Measurements from ENCODE around the gene MYRIP.
A peak's percentile ranks its signal among the peaks of the same experiment; 100 is the strongest.

Gene MYRIP

GRCh38 chr3:40291471-40291870 lies 482.1 kb downstream of the MYRIP start:
- TF ChIP-seq, protein P1, sequence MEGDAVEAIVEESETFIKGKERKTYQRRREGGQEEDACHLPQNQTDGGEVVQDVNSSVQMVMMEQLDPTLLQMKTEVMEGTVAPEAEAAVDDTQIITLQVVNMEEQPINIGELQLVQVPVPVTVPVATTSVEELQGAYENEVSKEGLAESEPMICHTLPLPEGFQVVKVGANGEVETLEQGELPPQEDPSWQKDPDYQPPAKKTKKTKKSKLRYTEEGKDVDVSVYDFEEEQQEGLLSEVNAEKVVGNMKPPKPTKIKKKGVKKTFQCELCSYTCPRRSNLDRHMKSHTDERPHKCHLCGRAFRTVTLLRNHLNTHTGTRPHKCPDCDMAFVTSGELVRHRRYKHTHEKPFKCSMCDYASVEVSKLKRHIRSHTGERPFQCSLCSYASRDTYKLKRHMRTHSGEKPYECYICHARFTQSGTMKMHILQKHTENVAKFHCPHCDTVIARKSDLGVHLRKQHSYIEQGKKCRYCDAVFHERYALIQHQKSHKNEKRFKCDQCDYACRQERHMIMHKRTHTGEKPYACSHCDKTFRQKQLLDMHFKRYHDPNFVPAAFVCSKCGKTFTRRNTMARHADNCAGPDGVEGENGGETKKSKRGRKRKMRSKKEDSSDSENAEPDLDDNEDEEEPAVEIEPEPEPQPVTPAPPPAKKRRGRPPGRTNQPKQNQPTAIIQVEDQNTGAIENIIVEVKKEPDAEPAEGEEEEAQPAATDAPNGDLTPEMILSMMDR (IDR thresholded peaks at IDR 0.05; ENCODE audit: low read depth, low read length, missing control alignments), result no peak
- DNase-seq (ENCODE audit: extremely low read depth, low read depth), result no peak
- no peak overlapping the region for H3K4me3 ChIP-seq (replicated peaks; ENCODE audit: low read depth, low read length)

GRCh38 chr3:40292637-40293349 lies 483.4 kb downstream of the MYRIP start:
- TF ChIP-seq, protein P1 (IDR thresholded peaks at IDR 0.05; ENCODE audit: low read depth, low read length, missing control alignments), result no peak
- DNase-seq (ENCODE audit: extremely low read depth, low read depth), result no peak
- H3K4me3 ChIP-seq (replicated peaks; ENCODE audit: low read depth, low read length), result no peak overlapping the region

DNA sequence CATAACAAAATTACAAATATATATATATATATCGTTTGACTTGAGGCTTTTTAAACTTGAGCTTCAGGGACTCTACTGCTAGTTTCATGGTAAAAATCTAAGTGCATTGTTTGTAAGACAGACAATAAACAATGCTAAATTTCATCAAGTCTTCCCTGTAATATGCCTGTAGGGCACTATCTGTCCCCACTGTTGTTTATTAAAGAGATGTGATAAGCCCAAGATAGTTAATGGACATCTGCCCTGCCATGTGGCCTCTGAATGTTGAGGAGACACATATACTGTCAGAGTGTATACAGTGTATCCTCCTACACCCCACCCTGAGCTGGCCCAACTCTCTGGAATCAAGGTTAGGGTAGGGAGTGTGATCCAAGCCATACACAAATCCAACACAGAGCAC lies 485.0 kb downstream of the MYRIP start:
- no peak for DNase-seq (ENCODE audit: extremely low read depth, low read depth)
- TF ChIP-seq, protein P1 (IDR thresholded peaks at IDR 0.05; ENCODE audit: low read depth, low read length, missing control alignments), result no peak
- no peak overlapping the region for H3K4me3 ChIP-seq (replicated peaks; ENCODE audit: low read depth, low read length)

- DNase-seq (ENCODE audit: extremely low read depth, low read depth), result no peak
- H3K4me3 ChIP-seq (replicated peaks; ENCODE audit: low read depth, low read length), result no peak overlapping the region
- TF ChIP-seq, protein P1 (IDR thresholded peaks at IDR 0.05; ENCODE audit: low read depth, low read length, missing control alignments), result no peak
Observed at GRCh38 chr3:40298075-40298474, 488.7 kb downstream of the MYRIP start.

- TF ChIP-seq, protein P1 (IDR thresholded peaks at IDR 0.05; ENCODE audit: low read depth, low read length, missing control alignments), result no peak
- no peak overlapping the region for H3K4me3 ChIP-seq (replicated peaks; ENCODE audit: low read depth, low read length)
- DNase-seq (ENCODE audit: extremely low read depth, low read depth), result no peak
Observed at GRCh38 chr3:40299130-40299720, 489.8 kb downstream of the MYRIP start.

DNA sequence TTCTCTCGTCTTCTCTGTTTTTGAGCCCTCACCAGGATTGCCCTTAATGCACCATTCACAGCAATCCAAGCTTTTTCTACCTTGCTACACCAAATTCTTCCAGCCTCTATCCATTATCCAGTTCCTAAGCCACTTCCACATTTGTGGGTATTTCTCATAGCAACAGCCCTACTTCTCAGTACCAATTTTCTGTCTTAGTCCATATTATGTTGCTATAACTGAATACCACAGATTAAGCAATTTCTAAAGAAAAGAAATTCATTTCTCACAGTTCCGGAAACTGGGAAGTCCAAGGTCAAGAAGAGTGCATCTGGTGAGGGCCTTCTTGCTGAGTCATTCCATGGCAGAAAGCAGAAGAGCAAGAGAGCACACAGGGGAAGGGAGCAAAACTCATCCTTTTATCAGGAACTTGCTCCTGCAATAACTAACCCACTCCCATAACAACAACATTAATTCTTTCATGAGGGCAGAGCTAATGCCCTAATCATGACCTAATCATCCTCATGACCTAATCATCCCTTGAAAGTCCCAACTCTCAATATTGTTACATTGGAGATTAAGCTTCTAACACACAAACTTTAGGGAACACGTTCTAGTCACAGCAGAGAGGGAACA lies 490.4 kb downstream of the MYRIP start:
- no peak overlapping the region for H3K4me3 ChIP-seq (replicated peaks; ENCODE audit: low read depth, low read length)
- DNase-seq (ENCODE audit: extremely low read depth, low read depth), result peak; percentile 50
- TF ChIP-seq, protein P1 (IDR thresholded peaks at IDR 0.05; ENCODE audit: low read depth, low read length, missing control alignments), result no peak
